ENCODE data around the gene FBXW11.

- TF ChIP-seq SMC3 (IDR thresholded peaks at IDR 0.05) = no peak
- no peak for TF ChIP-seq CTCF (IDR thresholded peaks at IDR 0.05)
- no peak for TF ChIP-seq ZC3H11A (IDR thresholded peaks at IDR 0.05)
These were observed 27.9 kb downstream of the FBXW11 start for GRCh38 chr5:171978519-171978918.
